GM19043 (cell line): ENCODE results near the gene PANK1.
"Not testable (repeated sequence)": the region's sequence is repeated elsewhere in the genome, so short reads cannot be mapped to it uniquely, and the experiment has no call there.

ENCODE experiments used
- ATAC-seq: cut with Tn5 transposase; IDR thresholded peaks from one replicate; pipeline ENCODE4 v1.9.1; 2021; ENCODE audit warnings: low read depth; ENCODE audit not compliant: unreplicated experiment

The PANK1 gene

DNA sequence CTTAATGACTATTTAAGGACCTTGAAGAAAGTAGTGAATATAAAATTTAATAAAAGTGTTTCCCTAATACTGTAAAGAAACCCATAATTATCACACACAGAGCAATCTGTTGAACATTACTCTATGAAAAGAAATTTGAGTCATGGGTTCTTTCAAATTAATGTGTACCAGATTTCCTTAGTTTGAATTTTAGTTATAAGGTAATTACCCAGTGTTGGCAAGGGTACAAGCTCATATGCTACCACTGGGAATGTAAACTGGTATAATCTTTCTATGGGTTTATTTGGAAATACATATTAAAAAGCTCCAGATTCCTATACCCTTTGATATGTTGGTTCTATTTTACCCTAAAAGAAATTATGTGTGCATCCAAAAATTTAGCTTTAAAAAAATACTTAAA lies 22.9 kb downstream of the PANK1 start:
- ATAC-seq, result no peak

DNA sequence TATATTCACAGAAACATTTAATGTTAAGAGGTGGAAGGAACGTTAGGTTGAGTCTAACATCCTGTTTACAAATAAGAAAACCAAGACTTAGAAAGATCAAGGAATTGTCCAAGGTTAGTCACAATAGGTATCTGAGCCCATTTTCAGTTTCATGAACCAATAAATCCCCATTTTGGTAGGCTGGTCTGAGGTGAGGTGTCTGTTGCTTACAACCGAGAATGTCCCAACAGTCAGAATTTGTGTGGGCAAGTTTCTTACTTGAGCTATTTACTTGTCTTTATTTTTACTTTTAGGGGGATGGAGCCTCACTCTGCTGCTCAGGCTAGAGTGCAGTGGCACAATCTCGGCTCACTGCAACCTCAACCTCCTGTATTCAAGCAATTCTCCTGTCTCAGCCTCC lies 23.6 kb downstream of the PANK1 start:
- ATAC-seq, result no peak

DNA sequence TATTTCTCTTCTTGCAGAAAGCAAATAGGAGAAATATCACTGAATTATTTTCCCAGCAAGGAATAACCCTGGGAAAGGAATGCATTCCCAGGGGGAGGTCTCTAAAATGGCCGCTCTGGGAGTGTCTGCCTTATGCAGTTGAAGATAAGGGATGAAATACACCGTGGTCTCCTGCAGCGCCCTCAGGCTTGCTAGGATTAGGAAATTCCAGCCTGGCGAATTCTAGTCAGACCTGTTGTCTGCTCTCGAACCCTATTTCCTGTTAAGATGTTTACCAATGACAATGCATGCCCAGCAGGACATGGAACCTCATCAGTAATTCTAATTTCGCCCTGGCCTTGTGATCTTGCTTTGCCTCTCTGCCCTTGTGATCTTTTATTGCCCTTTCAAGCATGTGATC lies 24.7 kb downstream of the PANK1 start:
- not testable (repeated sequence) for ATAC-seq

- ATAC-seq, result no peak
Observed at GRCh38 chr10:89615824-89616223, 29.2 kb downstream of the PANK1 start.

GRCh38 chr10:89615112-89615511 lies 29.9 kb downstream of the PANK1 start:
- ATAC-seq, result no peak

- no peak for ATAC-seq
Observed at GRCh38 chr10:89613582-89613981, 31.5 kb downstream of the PANK1 start.

DNA sequence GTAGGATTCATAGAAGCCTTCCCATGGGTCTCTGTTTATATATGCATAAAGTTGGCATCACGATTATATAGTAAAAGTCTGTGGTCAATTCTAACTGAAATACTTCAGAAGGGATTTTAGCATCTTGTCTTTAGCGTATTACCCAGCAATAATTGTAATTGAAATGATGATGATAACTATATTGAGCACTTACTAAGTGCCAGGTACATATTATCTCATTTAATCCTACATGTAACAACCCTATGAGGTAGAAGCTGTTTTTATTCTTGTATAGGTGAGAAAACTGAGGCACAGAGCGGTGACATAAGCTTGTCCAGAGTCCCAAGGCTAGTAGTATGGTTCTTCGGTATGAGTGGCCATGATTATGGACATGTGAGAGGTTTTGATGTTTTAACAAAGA lies 33.8 kb downstream of the PANK1 start:
- no peak for ATAC-seq

DNA sequence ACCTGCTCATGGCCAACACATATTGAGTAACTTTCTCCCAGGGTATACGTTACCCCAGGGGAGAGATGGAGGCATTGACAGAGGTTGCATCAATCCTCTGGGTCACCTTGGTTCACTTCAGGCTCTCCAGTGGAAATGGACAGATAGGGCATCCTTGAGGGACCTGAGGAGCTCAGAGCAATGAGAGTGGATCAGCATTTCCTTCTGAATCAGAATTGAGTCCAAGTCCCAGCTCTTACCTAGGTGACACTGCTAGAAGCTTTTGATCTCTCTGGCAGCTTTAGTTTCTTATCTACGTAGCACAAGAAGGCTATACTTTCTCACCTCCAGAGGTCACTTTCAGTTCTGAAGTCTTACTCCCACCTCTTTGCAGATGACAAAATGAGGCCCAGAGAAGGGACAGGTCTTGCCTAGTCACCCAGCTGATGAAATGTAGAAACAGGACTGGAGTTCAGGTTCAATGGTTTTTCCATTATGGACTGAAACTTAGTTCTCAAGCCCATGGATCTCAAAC lies 35.2 kb downstream of the PANK1 start:
- ATAC-seq, result peak; percentile 97

GRCh38 chr10:89604200-89604599 lies 40.8 kb downstream of the PANK1 start:
- ATAC-seq, result no peak

GRCh38 chr10:89602919-89603318 lies 42.1 kb downstream of the PANK1 start:
- ATAC-seq, result no peak

DNA sequence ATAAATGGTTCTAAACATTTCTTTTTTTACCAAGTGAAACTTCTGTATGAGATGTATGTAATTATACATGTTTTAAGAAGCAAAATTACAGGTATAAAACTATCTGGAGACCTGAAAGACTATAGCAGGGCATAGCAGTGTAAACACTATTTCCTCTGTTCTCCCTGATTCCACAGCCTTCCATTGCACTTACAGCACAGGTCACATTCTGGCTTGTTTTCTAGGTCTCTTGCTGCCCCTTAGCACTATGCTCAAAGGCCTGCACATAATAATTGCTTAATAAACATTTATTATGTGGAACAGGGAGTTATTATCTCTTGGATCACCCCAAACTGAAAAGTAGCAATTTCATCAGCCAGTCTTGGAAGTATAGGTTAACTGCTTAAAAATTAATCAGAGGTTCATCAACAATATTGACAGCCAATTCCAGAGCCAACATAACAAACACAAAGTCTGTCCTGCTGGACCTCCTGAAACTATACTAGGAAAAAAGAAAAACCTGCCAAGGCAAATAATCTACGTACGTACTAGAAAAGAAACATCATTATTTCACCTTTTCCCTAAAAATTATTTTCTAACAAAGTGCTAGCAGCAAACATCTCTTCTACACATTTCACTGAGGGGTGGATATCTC lies 43.2 kb downstream of the PANK1 start:
- ATAC-seq, result no peak

DNA sequence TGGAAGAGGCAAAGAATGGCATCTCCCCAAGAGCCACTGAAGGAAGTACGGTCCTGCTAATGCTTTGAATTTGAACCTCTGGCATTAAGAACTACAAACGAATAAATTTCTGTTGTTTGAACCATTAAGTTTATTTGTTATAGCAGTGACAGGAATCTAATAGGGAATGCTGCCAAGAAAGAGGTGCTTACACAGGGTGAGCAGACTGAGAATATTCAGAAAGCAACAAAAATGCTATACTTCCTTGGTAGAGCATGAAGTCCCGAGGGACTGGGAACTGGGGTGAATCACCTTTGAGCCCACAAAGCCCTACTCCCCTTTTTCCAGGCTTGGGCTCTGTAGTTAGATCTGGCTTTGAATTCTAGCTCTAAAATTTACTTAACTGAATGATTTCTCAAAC lies 45.0 kb downstream of the PANK1 start:
- no peak for ATAC-seq

GRCh38 chr10:89593043-89593442 lies 52.0 kb downstream of the PANK1 start:
- ATAC-seq, result no peak

- no peak for ATAC-seq
Observed at GRCh38 chr10:89592539-89592938, 52.5 kb downstream of the PANK1 start.

GRCh38 chr10:89591796-89592271 lies 53.2 kb downstream of the PANK1 start:
- ATAC-seq, result no peak

DNA sequence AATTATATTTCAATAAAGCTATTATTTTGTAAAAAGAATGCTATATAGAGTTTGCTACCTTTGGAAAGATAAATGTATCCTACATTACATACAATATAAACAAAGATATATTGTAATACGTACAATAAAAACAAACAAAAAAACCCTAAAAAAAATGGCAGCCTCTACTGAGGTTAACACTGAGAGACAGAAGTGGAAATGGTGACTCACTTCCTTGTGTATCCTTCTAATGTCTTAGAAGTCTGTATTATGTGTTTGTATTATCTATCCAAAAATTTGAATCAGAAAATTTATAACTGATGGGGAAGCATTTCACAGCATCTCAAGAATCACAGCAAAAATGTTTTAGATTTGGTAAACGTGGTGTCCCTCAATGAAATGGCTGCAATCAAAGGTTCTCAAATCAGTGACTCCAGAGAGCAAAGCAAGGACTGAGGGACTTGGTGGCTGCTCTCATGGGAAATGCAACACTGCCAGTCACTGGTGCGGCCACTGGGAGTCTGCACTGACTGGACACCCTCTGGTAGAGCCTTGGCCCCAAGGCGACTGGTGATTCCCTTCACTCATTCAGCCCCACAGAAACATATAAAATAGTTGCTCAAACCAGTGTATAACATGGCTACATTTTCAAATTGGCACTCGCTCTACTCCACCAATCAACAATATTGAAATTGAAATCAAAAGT lies 53.8 kb downstream of the PANK1 start:
- no peak for ATAC-seq

- no peak for ATAC-seq
Observed at GRCh38 chr10:89590326-89590725, 54.7 kb downstream of the PANK1 start.

DNA sequence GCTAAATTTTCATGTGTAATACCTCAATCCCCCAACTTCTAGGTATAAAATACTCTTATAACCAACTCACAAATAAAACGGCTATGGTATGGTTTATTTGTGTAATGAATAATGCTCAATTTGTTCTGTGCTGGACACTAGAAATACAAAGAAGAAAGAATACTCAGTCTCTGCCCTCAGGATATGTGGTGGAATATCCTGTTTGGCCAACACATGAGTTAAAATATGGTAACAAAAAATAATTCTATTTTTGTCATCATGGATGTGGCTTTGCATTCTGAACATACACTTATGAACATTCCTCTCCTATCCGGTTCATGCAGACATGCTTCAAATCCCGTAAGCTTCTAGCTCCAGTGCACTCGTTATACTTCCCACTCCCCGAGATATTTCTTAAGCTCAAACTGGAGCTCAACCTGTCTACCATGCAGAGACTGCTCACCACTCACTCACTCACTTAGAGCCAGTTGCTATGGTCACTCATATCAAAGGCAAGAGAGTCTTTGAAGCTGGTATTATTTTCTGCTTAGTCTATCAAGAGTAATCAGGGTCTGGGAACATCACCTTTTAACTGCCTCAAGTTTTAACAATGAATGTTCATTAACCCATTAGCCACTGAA lies 55.8 kb downstream of the PANK1 start:
- ATAC-seq, result no peak

DNA sequence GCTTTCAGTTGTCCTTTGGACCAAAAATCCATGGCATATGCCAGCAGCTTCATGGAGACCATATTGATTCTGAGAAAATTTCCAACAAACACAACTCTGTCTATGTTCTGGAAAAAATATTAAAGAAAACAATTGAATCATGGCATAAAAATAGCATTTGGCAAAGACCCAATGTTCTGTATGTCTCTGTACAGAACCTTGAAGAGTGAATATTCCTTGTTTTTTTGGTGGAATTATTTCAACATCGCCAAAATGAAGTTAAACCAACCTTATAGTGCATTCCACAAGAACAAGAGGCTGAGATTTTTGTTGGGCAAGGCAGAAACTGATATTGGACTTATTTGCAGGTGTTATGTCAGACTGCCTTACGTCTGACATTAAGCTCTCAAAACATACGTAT lies 56.4 kb downstream of the PANK1 start:
- ATAC-seq, result no peak

DNA sequence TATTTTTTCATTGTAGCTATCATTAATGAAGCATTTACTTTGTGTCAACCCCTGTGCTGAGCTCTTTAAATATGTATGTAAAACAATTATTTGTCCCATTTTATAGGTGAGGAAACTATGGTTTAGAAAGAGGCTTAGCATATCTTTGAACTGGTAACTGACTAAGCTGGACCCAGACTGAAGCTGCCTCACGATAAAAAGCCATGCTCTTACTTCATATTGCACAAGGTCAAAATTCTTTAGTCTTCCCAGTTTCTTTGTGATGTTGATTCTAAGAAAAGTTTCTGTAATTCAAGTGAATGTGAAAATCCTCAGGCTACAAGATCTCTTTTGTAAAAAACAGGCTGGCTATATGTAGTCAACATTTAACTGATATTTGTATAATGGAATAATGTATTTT lies 63.0 kb downstream of the PANK1 start:
- no peak for ATAC-seq

DNA sequence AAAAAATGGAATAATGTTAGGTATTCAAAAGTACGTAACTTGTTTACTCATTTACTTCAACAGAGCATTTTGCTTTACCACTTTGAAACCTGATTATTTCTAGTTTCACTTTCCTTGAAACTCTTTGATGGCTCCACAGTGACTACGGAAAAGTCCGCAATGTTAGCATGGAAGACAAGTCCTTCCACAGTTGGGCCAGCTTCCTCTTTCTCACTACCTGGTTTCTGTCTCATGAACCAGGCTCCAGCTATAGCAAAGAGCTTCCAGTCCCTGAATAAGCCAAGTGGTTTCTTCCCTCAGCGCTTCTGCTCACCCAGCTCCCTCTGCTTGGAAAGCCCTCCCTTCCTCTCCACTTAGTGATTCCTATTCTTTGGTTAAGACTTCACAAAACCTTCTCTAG lies 64.8 kb downstream of the PANK1 start:
- ATAC-seq, result no peak

GRCh38 chr10:89576696-89577095 lies 68.3 kb downstream of the PANK1 start:
- ATAC-seq, result no peak
